ENCODE data around the gene AKT3. TPM values are rescaled to one million over a fixed set of nuclear protein-coding genes. Genes with fewer than 3 reads are reported as not detected.

Gene AKT3
- total and polyA plus RNA-seq, 4 donors: 7.1 to 53.1 (median 23.8) TPM

- DNase-seq: no peak
- H3K27ac ChIP-seq (ENCODE audit: low read depth in 1 of 2, low read length in 1 of 2): no peak overlapping the region
- H3K36me3 ChIP-seq (ENCODE audit: control insufficient read depth in 4 of 4, insufficient read depth in 4 of 4, low read length in 4 of 4): peaks cover 0 to 16% (median 3%) of the 10 kb centered on the region in 4 donors
- no peak for TF ChIP-seq CTCF (IDR thresholded peaks at IDR 0.05; ENCODE audit: control extremely low read depth, extremely low read depth)
- no peak for ATAC-seq (ENCODE audit: insufficient read depth, low FRiP score)
- WGBS, 2 donors: 92 to 96% methylated on average over 20 of the region's 20 CpGs
- H3K4me3 ChIP-seq: no peak overlapping the region
- no peaks in the 10 kb centered on the region for H3K27me3 ChIP-seq (ENCODE audit: control insufficient read depth in 3 of 3, insufficient read depth in 3 of 3, low read length in 2 of 3)
- H3K9ac ChIP-seq (ENCODE audit: insufficient read depth in 1 of 2, low read length in 2 of 2): no peak overlapping the region
- H3K4me1 ChIP-seq (ENCODE audit: control insufficient read depth in 5 of 5, insufficient read depth in 5 of 5, low read length in 5 of 5): no peaks in the 10 kb centered on the region
- H3K9me3 ChIP-seq (ENCODE audit: control insufficient read depth in 4 of 4, insufficient read depth in 3 of 4, low read length in 3 of 4): no peaks in the 10 kb centered on the region
Observed at GRCh38 chr1:243488459-243489157, 361.4 kb downstream of the AKT3 start.

GRCh38 chr1:243487649-243488227, 362.3 kb downstream of the AKT3 start:
- no peak overlapping the region for H3K9ac ChIP-seq (ENCODE audit: insufficient read depth in 1 of 2, low read length in 2 of 2)
- no peak for TF ChIP-seq CTCF (IDR thresholded peaks at IDR 0.05; ENCODE audit: control extremely low read depth, extremely low read depth)
- 87 to 91% methylated on average over 37 to 40 of the region's 40 CpGs for WGBS, 2 donors
- no peak for ATAC-seq (ENCODE audit: insufficient read depth, low FRiP score)
- H3K36me3 ChIP-seq (ENCODE audit: control insufficient read depth in 4 of 4, insufficient read depth in 4 of 4, low read length in 4 of 4): peaks cover 0 to 16% (median 3%) of the 10 kb centered on the region in 4 donors
- H3K4me1 ChIP-seq (ENCODE audit: control insufficient read depth in 5 of 5, insufficient read depth in 5 of 5, low read length in 5 of 5): peaks cover 0 to 7% (median under 1%) of the 10 kb centered on the region in 5 donors
- DNase-seq: peak; percentile 29 to 46 (median 35)
- no peaks in the 10 kb centered on the region for H3K27me3 ChIP-seq (ENCODE audit: control insufficient read depth in 3 of 3, insufficient read depth in 3 of 3, low read length in 2 of 3)
- no peak overlapping the region for H3K27ac ChIP-seq (ENCODE audit: low read depth in 1 of 2, low read length in 1 of 2)
- H3K4me3 ChIP-seq: no peak overlapping the region
- H3K9me3 ChIP-seq (ENCODE audit: control insufficient read depth in 4 of 4, insufficient read depth in 3 of 4, low read length in 3 of 4): no peaks in the 10 kb centered on the region

GRCh38 chr1:243487036-243487648, 362.9 kb downstream of the AKT3 start:
- H3K9ac ChIP-seq (ENCODE audit: insufficient read depth in 1 of 2, low read length in 2 of 2): no peak overlapping the region
- no peak overlapping the region for H3K4me3 ChIP-seq
- peaks cover 0 to 13% (median 5%) of the 10 kb centered on the region in 5 donors for H3K4me1 ChIP-seq (ENCODE audit: control insufficient read depth in 5 of 5, insufficient read depth in 5 of 5, low read length in 5 of 5)
- no peaks in the 10 kb centered on the region for H3K27me3 ChIP-seq (ENCODE audit: control insufficient read depth in 3 of 3, insufficient read depth in 3 of 3, low read length in 2 of 3)
- peaks cover 0 to 16% (median 3%) of the 10 kb centered on the region in 4 donors for H3K36me3 ChIP-seq (ENCODE audit: control insufficient read depth in 4 of 4, insufficient read depth in 4 of 4, low read length in 4 of 4)
- H3K27ac ChIP-seq (ENCODE audit: low read depth in 1 of 2, low read length in 1 of 2): no peak overlapping the region
- no peaks in the 10 kb centered on the region for H3K9me3 ChIP-seq (ENCODE audit: control insufficient read depth in 4 of 4, insufficient read depth in 3 of 4, low read length in 3 of 4)
- no peak for DNase-seq
- WGBS, 2 donors: 94 to 97% methylated on average over 15 of the region's 15 CpGs
- no peak for ATAC-seq (ENCODE audit: insufficient read depth, low FRiP score)
- no peak for TF ChIP-seq CTCF (IDR thresholded peaks at IDR 0.05; ENCODE audit: control extremely low read depth, extremely low read depth)
